Lower lobe of right lung (tissue), 2 donors: ENCODE measurements around the gene NHS. TPM values are rescaled to one million over a fixed set of nuclear protein-coding genes. Genes with fewer than 3 reads are reported as not detected.

Source experiments
- ATAC-seq, 2 donors: fragments of 200-7000 bp; cut with Tn5 transposase; one replicate each; pipeline ENCODE4 v1.9.1; 2020 to 2022; ENCODE audit warnings: mild to moderate bottlenecking in 2 of 2, moderate library complexity in 2 of 2
- DNase-seq: peaks from one replicate; pipeline ENCODE4 v3.0.0-alpha.2; 2020
- H3K27ac ChIP-seq: fragments of 200-600 bp; one replicate; pipeline ENCODE4 v1.8.0; 2022
- H3K27me3 ChIP-seq: fragments of 200-600 bp; one replicate; pipeline ENCODE4 v1.8.0; 2022; ENCODE audit warnings: low read depth
- H3K36me3 ChIP-seq: fragments of 200-600 bp; one replicate; pipeline ENCODE4 v1.8.0; 2022; ENCODE audit warnings: mild to moderate bottlenecking
- H3K4me1 ChIP-seq: fragments of 200-600 bp; one replicate; pipeline ENCODE4 v1.8.0; 2022
- H3K4me3 ChIP-seq: fragments of 200-600 bp; one replicate; pipeline ENCODE4 v1.8.0; 2022; ENCODE audit warnings: mild to moderate bottlenecking
- H3K9me3 ChIP-seq: fragments of 200-600 bp; one replicate; pipeline ENCODE4 v1.8.0; 2022
- intact Hi-C: fragments of 100-400 bp; cut with DNase I; formaldehyde crosslinking; loops from one replicate; pipeline ENCODE4 v1.11.0; 2022
- total RNA-seq: library from RNA; stranded (reverse); fragmentation: NEBNext Ultra II Directional; extraction: Animal tissue kit (Norgen Biotek cat#: 25700); gene quantifications from one replicate; pipeline ENCODE4 v1.2.1, GENCODE V29; 2021
- TF ChIP-seq, protein P1 (sequence below): fragments of 200-600 bp; IDR thresholded peaks from one replicate; pipeline ENCODE4 v1.8.0; 2022; ENCODE audit warnings: antibody characterized with exemption, mild to moderate bottlenecking
- donor health status: DM: no; HTN: yes; CAD: no; lungs with severe emphysema.

Gene NHS
- total RNA-seq, 1 donor from 2014 or later, result 2.7 TPM

DNA sequence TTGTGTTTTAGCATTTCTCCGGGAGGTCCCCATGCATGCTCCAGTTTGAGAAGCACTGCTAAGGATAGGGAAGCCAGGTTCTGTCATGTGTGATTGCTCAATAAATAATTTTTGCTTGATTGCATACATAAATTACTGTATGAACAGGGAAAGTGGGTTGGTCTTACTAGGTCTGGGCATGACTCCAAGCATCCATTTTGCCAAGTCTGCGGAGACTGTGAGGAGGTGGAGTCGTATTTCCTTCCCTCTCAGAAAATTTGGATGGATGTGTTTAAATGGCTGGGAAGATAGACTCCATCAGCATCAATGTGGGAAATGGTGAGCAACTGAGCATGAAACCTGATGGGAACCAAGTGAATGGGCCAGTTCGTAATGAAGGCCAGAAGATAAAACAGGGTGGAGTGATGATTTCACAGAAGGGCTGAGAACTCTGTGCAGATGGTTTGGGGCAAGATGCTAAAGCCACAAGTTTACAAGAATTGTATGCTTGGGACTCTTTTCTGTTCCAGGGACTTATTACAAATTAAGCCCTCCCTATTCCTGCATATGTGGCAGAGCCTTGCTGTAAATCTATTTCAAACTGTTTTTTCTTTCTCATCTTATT, 84.1 kb downstream of the NHS start:
- H3K36me3 ChIP-seq, result no peaks in the 10 kb centered on the region
- no peak for ATAC-seq
- no peaks in the 10 kb centered on the region for H3K9me3 ChIP-seq
- H3K4me1 ChIP-seq, result no peaks in the 10 kb centered on the region
- DNase-seq, result no peak
- H3K27me3 ChIP-seq, result no peaks in the 10 kb centered on the region
- intact Hi-C loops, result no loop called here
- H3K27ac ChIP-seq, result no peak overlapping the region
- no peak overlapping the region for H3K4me3 ChIP-seq
- TF ChIP-seq, protein P1, sequence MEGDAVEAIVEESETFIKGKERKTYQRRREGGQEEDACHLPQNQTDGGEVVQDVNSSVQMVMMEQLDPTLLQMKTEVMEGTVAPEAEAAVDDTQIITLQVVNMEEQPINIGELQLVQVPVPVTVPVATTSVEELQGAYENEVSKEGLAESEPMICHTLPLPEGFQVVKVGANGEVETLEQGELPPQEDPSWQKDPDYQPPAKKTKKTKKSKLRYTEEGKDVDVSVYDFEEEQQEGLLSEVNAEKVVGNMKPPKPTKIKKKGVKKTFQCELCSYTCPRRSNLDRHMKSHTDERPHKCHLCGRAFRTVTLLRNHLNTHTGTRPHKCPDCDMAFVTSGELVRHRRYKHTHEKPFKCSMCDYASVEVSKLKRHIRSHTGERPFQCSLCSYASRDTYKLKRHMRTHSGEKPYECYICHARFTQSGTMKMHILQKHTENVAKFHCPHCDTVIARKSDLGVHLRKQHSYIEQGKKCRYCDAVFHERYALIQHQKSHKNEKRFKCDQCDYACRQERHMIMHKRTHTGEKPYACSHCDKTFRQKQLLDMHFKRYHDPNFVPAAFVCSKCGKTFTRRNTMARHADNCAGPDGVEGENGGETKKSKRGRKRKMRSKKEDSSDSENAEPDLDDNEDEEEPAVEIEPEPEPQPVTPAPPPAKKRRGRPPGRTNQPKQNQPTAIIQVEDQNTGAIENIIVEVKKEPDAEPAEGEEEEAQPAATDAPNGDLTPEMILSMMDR, result no peak

DNA sequence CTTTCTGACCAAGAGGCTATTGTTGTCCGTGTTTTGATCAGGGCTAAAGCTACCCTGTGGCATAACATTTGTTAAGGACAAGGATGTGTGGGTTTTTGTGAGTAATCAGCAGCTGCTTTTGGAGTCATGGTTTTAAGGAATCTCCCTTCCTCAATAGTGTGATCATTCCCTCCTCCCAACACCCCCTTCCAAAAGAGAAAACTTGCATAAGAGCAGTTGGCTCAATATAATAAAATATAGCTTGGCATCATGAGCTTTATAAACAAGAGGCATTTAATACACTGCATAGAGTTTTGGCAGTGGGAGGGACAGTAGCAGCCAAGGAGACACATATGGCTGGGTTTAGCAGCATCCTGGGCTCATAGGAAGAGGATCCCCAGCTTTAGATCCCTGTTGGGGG, 84.7 kb downstream of the NHS start:
- H3K4me1 ChIP-seq, result no peaks in the 10 kb centered on the region
- no peaks in the 10 kb centered on the region for H3K36me3 ChIP-seq
- intact Hi-C loops, result no loop called here
- H3K4me3 ChIP-seq, result no peak overlapping the region
- H3K27ac ChIP-seq, result no peak overlapping the region
- ATAC-seq, result no peak
- H3K27me3 ChIP-seq, result no peaks in the 10 kb centered on the region
- DNase-seq, result no peak
- TF ChIP-seq, protein P1, result no peak
- no peaks in the 10 kb centered on the region for H3K9me3 ChIP-seq

DNA sequence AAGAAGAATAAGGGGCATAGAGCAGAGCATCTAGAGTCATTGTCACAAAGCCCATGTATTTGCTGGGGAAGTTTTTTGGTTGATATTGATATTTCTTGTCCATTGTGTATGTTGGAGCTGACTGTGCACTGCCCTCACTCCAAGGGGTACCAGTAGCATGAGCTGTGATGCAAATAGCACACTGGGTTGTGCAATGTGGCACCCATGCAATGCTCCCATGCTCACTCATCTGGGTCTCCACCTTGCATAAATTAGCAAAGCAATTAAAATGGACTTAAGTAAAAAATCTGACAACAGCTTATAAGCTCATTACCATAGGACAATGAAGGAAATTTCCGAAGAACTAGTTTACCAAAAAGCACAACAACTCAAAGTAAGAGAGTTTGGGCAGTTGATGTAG, 87.9 kb downstream of the NHS start:
- ATAC-seq, result no peak
- Histone ChIP-seq H3K9me3 (no peaks in the 10 kb centered on the region), H3K4me1 (no peaks in the 10 kb centered on the region), H3K4me3 (no peak overlapping the region), H3K36me3 (no peaks in the 10 kb centered on the region), H3K27me3 (no peaks in the 10 kb centered on the region), H3K27ac (no peak overlapping the region)
- intact Hi-C loops, result no loop called here
- TF ChIP-seq, protein P1, result no peak
- DNase-seq, result no peak

DNA sequence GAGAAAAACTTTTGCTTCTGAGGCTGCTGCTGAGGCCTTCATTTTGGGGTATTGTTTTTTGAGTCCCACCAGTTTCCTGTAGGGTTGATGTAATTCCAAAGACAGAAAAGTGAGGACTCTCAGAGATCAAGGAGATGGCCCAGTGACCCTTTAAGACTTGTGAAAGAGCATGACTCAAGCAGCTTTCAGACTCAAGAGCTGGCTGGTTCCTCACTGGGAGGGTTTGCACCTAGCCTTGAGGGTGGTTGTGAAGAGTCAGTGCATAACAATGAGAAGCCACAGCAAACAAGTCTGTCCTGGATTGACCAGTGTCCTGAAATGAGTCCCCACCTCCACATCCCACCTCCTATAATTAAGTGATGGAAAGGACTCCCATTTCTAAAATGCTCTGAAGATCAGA, 89.2 kb downstream of the NHS start:
- DNase-seq (no peak), ATAC-seq (no peak)
- TF ChIP-seq, protein P1, result no peak
- Histone ChIP-seq H3K27ac (no peak overlapping the region), H3K9me3 (no peaks in the 10 kb centered on the region), H3K4me3 (no peak overlapping the region), H3K36me3 (no peaks in the 10 kb centered on the region), H3K27me3 (no peaks in the 10 kb centered on the region), H3K4me1 (no peaks in the 10 kb centered on the region)
- intact Hi-C loops, result no loop called here

DNA sequence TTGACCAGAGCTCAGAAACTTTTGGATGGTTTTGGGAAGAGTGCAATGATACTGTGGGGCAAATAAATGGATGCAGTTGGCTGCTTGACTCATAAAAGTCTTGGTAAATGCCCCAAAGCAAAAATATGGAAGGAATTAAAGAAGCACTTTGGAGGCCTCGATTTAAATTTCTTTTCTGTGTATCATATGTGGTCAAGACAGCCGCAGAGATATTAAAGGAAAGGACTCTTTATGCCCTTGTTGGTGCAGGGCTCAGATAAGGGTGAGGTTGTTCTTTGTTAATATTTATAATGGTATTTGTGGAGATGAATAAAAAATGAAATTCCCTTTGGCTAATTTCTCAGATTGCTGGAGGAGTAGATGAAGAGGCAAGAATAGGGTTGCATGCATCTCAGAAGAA, 90.2 kb downstream of the NHS start:
- H3K27ac ChIP-seq, result no peak overlapping the region
- TF ChIP-seq, protein P1, result no peak
- H3K4me1 ChIP-seq, result no peaks in the 10 kb centered on the region
- H3K9me3 ChIP-seq, result no peaks in the 10 kb centered on the region
- no peak overlapping the region for H3K4me3 ChIP-seq
- no peak for ATAC-seq
- intact Hi-C loops, result no loop called here
- no peak for DNase-seq
- no peaks in the 10 kb centered on the region for H3K36me3 ChIP-seq
- H3K27me3 ChIP-seq, result no peaks in the 10 kb centered on the region
